ENCODE data around the gene KCNQ5. TPM values are rescaled to one million over a fixed set of nuclear protein-coding genes. Genes with fewer than 3 reads are reported as not detected.

KCNQ5 gene
- total and polyA plus RNA-seq, 10 of the 15 experiments (the other 5 are each of a cell fraction or from before 2014, with no cell fraction given): 0.60 to 16.2 (median 3.2) TPM

DNA sequence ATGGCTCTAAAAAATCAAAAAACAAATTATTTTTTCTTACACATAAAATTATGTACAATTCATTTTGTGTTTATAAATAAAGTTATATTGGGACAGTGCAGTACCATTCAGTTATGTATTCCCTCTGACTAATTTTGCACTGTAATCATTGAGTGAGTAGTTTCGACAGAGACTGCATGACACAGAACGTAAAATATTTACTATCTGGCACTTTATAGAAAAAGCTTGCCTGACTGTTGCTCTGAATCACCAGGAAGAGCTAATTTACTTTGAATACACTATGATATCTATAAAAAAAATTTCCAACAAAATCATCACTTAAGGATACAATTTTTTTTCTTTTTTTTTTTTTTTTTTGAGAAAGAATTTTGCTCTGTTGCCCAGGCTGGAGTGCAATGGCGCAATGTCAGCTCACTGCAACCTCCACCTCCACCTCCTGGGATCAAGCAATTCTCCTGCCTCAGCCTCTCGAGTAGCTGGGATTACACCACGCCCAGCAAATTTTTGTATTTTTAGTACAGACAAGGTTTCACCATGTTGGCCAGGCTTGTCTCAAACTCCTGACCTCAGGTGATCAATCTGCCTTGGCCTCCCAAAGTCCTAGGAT is 614.4 kb downstream of the KCNQ5 start:
- ChIA-PET SMC1A (ENCODE audit: uncharacterized antibody, unreplicated experiment) (no interaction called here), POLR2A (no interaction called here), RAD21 (ENCODE audit: unreplicated experiment) (no interaction called here), CTCF (interaction anchor here (0.6 to 0.8 kb wide), 2 partner anchors 8 to 723 kb away, joined by 3 to 5 read pairs; no protein-coding TSS in a partner anchor)
- Histone ChIP-seq H3K4me1 (ENCODE audit: control insufficient read depth, insufficient read depth, low read length) (no peaks in the 10 kb centered on the region), H3K27me3 (replicated peaks in 1 of 2; ENCODE audit: control insufficient read depth in 2 of 2, insufficient read depth in 2 of 2, low read length in 1 of 2) (no peaks in the 10 kb centered on the region), H4K20me1 (ENCODE audit: control insufficient read depth, insufficient read depth) (no peaks in the 10 kb centered on the region), H3K27ac (ENCODE audit: control insufficient read depth, insufficient read depth) (no peak overlapping the region), H3K9me3 (replicated peaks; ENCODE audit: control insufficient read depth, insufficient read depth, low read length) (no peaks in the 10 kb centered on the region), H2AFZ (ENCODE audit: control insufficient read depth, low read depth, low read length) (no peak overlapping the region), H3K9ac (ENCODE audit: control insufficient read depth, insufficient read depth, low read length) (no peak overlapping the region), H3K4me2 (ENCODE audit: control insufficient read depth, insufficient read depth) (no peak overlapping the region), H3K79me2 (ENCODE audit: control insufficient read depth, insufficient read depth, low read length) (no peaks in the 10 kb centered on the region), H3K36me3 (ENCODE audit: control insufficient read depth in 2 of 2, insufficient read depth in 2 of 2, low read length in 1 of 2) (no peaks in the 10 kb centered on the region), H3K4me3 (no peak overlapping the region)
- TF ChIP-seq, protein P1, sequence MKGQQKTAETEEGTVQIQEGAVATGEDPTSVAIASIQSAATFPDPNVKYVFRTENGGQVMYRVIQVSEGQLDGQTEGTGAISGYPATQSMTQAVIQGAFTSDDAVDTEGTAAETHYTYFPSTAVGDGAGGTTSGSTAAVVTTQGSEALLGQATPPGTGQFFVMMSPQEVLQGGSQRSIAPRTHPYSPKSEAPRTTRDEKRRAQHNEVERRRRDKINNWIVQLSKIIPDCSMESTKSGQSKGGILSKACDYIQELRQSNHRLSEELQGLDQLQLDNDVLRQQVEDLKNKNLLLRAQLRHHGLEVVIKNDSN (IDR thresholded peaks at IDR 0.05; ENCODE audit: borderline replicate concordance, extremely low read length, insufficient read depth, low read depth, low read length): no peak
- TF ChIP-seq CREM (IDR thresholded peaks at IDR 0.05; ENCODE audit: low read depth) (no peak), MYB (IDR thresholded peaks at IDR 0.05; ENCODE audit: borderline replicate concordance, low read depth, low read length) (no peak), NFIC (IDR thresholded peaks at IDR 0.05; ENCODE audit: low read depth, low read length) (no peak), STAT3 (IDR thresholded peaks at IDR 0.05; ENCODE audit: low read depth, low read length) (no peak), CREB1 (IDR thresholded peaks at IDR 0.05; ENCODE audit: low read depth) (no peak), WRNIP1 (IDR thresholded peaks at IDR 0.05; ENCODE audit: borderline replicate concordance, low read depth, low read length) (no peak), KDM1A (IDR thresholded peaks at IDR 0.05; ENCODE audit: borderline replicate concordance) (no peak), ESRRA (IDR thresholded peaks at IDR 0.05; ENCODE audit: low read length) (no peak), HDAC2 (IDR thresholded peaks at IDR 0.05) (no peak)
- TF ChIP-seq, protein P2, sequence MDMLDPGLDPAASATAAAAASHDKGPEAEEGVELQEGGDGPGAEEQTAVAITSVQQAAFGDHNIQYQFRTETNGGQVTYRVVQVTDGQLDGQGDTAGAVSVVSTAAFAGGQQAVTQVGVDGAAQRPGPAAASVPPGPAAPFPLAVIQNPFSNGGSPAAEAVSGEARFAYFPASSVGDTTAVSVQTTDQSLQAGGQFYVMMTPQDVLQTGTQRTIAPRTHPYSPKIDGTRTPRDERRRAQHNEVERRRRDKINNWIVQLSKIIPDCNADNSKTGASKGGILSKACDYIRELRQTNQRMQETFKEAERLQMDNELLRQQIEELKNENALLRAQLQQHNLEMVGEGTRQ (IDR thresholded peaks at IDR 0.05; ENCODE audit: borderline replicate concordance, low read depth, low read length): no peak
- BruUV-seq (replicated peaks): no TSS peak
- in situ Hi-C loops (cut with MboI): no loop called here
- 87% methylated on average over 4 of the region's 5 CpGs for WGBS (ENCODE audit: insufficient coverage, insufficient replicate concordance, low lambda C conversion rate, missing lambda C conversion rate)
- ATAC-seq: no peak
- no peak for FAIRE-seq
- intact Hi-C loops (cut with micrococcal nuclease; ENCODE audit: unreplicated experiment): no loop called here
- DNase-seq (ENCODE audit: low read depth, low spot score): no peak

Data from GM12878 (cell line).